Hair follicle dermal papilla cell (primary cell): Measurements from ENCODE around the gene ARHGAP18. TPM values are rescaled to one million over a fixed set of nuclear protein-coding genes. Genes with fewer than 3 reads are reported as not detected.

Experiments
- total RNA-seq: library from RNA; depleted of rRNA; stranded (reverse); fragments of >200 nt; gene quantifications from 2 replicates; pipeline ENCODE4 v1.2.3, GENCODE V29; 2012

Gene ARHGAP18
- total RNA-seq = 29.4 and 32.9 TPM in 2 replicates

GRCh38 chr6:129709769-129710449, at the start of gene ARHGAP18:
Gene ARHGAP18, minus strand, starts transcription at chr6:129710177. Its CDS starts 41 bp downstream, at chr6:129710136.

Other genes starting within 250 kb of the ARHGAP18 start
- gene TMEM244, start 151.1 kb upstream of the ARHGAP18 start, total RNA-seq = not detected in 2 replicates